ENCODE measurements around the gene ZNF672. TPM values are rescaled to one million over a fixed set of nuclear protein-coding genes. Genes with fewer than 3 reads are reported as not detected.

ZNF672 gene
- total and polyA plus RNA-seq, 2 of the 4 experiments (the other 2 are of a cell fraction) = 6.6 to 12.6 TPM

GRCh38 chr1:248853663-248854375 lies 15.8 kb downstream of the ZNF672 start:
- DNase-seq (no peak), ATAC-seq (ENCODE audit: low read depth) (no peak)
- Histone ChIP-seq H4K91ac (ENCODE audit: insufficient read depth, low read depth, low read length) (no peak overlapping the region), H2BK15ac (ENCODE audit: low read depth, low read length) (no peak overlapping the region), H3K14ac (replicated peaks; ENCODE audit: low read depth, low read length) (no peak overlapping the region), H3K36me3 (ENCODE audit: control insufficient read depth, insufficient read depth, low read length) (peaks cover 39% of the 10 kb centered on the region), H2BK120ac (ENCODE audit: low read depth, low read length) (no peak overlapping the region), H3K9me1 (ENCODE audit: insufficient read depth, low read length) (peaks cover 18% of the 10 kb centered on the region; the same call in 1 of the 2 replicates), H3K4ac (ENCODE audit: low read depth, low read length) (no peak overlapping the region), H3K79me1 (ENCODE audit: low read depth in 1 of 2, low read length in 2 of 2) (peaks cover 23 to 38% of the 10 kb centered on the region in 2 experiments), H3K9ac (ENCODE audit: low read depth, low read length) (no peak overlapping the region), H3K18ac (ENCODE audit: low read depth, low read length) (no peak overlapping the region), H3K4me1 (ENCODE audit: control insufficient read depth, insufficient read depth, low read length) (peaks cover 11% of the 10 kb centered on the region), H3K23ac (ENCODE audit: low read depth, low read length) (no peak overlapping the region), H4K8ac (ENCODE audit: low read depth in 2 of 2, low read length in 2 of 2) (no peak overlapping the region), H2AK9ac (replicated peaks; ENCODE audit: low read depth, low read length, poor library complexity) (no peak overlapping the region), H2AFZ (replicated peaks; ENCODE audit: low read length, poor library complexity) (no peak overlapping the region), H2BK5ac (ENCODE audit: low read depth, low read length, poor library complexity, severe bottlenecking) (no peak overlapping the region), H2BK20ac (ENCODE audit: low read depth, low read length) (no peak overlapping the region), H4K20me1 (ENCODE audit: insufficient read depth, low read length) (no peaks in the 10 kb centered on the region; the same call in 1 of the 2 replicates), H3K9me3 (ENCODE audit: control insufficient read depth, insufficient read depth, low read length) (no peaks in the 10 kb centered on the region), H3K4me3 (ENCODE audit: insufficient read depth, low read depth, low read length) (no peak overlapping the region), H2AK5ac (ENCODE audit: low read depth, low read length) (no peak overlapping the region), H3K56ac (ENCODE audit: extremely low read depth, insufficient read depth, low read length) (no peak overlapping the region), H4K5ac (ENCODE audit: low read depth, low read length) (no peak overlapping the region), H3K4me2 (ENCODE audit: low read depth, low read length) (no peak overlapping the region), H3K27ac (ENCODE audit: insufficient read depth, low read length) (no peak overlapping the region), H3K27me3 (ENCODE audit: control insufficient read depth, insufficient read depth, low read length) (no peaks in the 10 kb centered on the region)
- ChIA-PET POLR2A (ENCODE audit: unreplicated experiment) (no interaction called here), CTCF (no interaction called here)
- TF ChIP-seq CHD1 (IDR thresholded peaks at IDR 0.05; ENCODE audit: low read depth, low read length) = no peak
- TF ChIP-seq FOS (IDR thresholded peaks at IDR 0.05; ENCODE audit: low read depth, low read length) = no peak
- no peak for TF ChIP-seq SMC3 (IDR thresholded peaks at IDR 0.05; ENCODE audit: low read depth, low read length)
- TF ChIP-seq NFE2L2 (IDR thresholded peaks at IDR 0.05; ENCODE audit: low read depth, low read length) = no peak
- dilution Hi-C loops (cut with HindIII; ENCODE audit: low sequenced_read_pairs, unreplicated experiment) = no loop called here
- in situ Hi-C loops (cut with MboI; ENCODE audit: low sequenced_read_pairs) = no loop called here
- BruUV-seq (replicated peaks) = no TSS peak
- 95% methylated on average over 4 of the region's 8 CpGs; no CpG with 5 or more reads in 1 of the 2 experiments for WGBS, 2 experiments (ENCODE audit: extremely low coverage in 2 of 2, insufficient read length in 1 of 2)
- intact Hi-C loops (cut with micrococcal nuclease) = no loop called here

Measured in IMR-90 (cell line).